Stomach (tissue), 9 donors: ENCODE measurements around the gene SESTD1. TPM values are rescaled to one million over a fixed set of nuclear protein-coding genes. Genes with fewer than 3 reads are reported as not detected.

Source experiments
- DNase-seq, 2 donors: peaks; one replicate each; pipeline versions ENCODE4 v3.0.0 to v3.0.0-alpha.2; 2013 to 2019
- H3K27ac ChIP-seq, 5 donors: fragments of 200-600 bp in 4 of 5; sonication (generic) in 4 of 5; one replicate each; pipeline ENCODE4 v1.5.1; 2013 to 2019; ENCODE audit warnings: mild to moderate bottlenecking in 1 of 5, moderate library complexity in 1 of 5
- H3K27me3 ChIP-seq, 3 donors: fragments of 200-600 bp; sonication (generic); one replicate each; pipeline ENCODE4 v1.5.1; 2017 to 2019; ENCODE audit warnings: mixed run types in 1 of 3
- H3K36me3 ChIP-seq, 4 donors: fragments of 200-600 bp; sonication (generic); 1 replicate in 3 of 4; 2 replicates in 1 of 4; pipeline ENCODE4 v1.5.1; 2016 to 2019
- H3K4me1 ChIP-seq, 4 donors: fragments of 200-600 bp; sonication (generic); one replicate each; pipeline ENCODE4 v1.5.1; 2016 to 2019
- H3K4me3 ChIP-seq, 4 donors: fragments of 200-600 bp; sonication (generic) in 3 of 4; one replicate each; pipeline ENCODE4 v1.5.1; 2016 to 2019; ENCODE audit warnings: mild to moderate bottlenecking in 1 of 4
- H3K9me3 ChIP-seq, 4 donors: fragments of 200-600 bp; sonication (generic); one replicate each; pipeline ENCODE4 v1.5.1; 2016 to 2019
- CTCF ChIP-seq, 7 experiments: fragments of 450-650 bp in 4 of 7; fragments of 200-600 bp in 3 of 7; sonication (generic) in 3 of 7; IDR thresholded peaks; one replicate each; pipeline ENCODE4 v1.5.1; 2016 to 2019; ENCODE audit warnings: antibody characterized with exemption in 7 of 7, control low read depth in 2 of 7, mild to moderate bottlenecking in 1 of 7
- EP300 ChIP-seq: sonication (generic); formaldehyde crosslinking; IDR thresholded peaks from one replicate; pipeline ENCODE4 v1.6.1; 2017; ENCODE audit warnings: antibody characterized with exemption
- POLR2A ChIP-seq, 4 donors: fragments of 450-650 bp; IDR thresholded peaks; one replicate each; pipeline ENCODE4 v1.6.1; 2016; ENCODE audit warnings: antibody characterized with exemption in 4 of 4, control low read depth in 2 of 4, mild to moderate bottlenecking in 1 of 4, moderate library complexity in 1 of 4
- POLR2AphosphoS5 ChIP-seq, 3 donors: sonication (generic); formaldehyde crosslinking; IDR thresholded peaks; one replicate each; pipeline ENCODE4 v1.6.1; 2016; ENCODE audit warnings: antibody characterized with exemption in 3 of 3
- WGBS, 5 donors: extraction: QIAGEN DNeasy Blood & Tissue Kit in 3 of 5; methylation state at CpG; one replicate each; pipeline versions ENCODE4 v1.1.5 to v1.1.7; 2013 to 2018; 5-methylcytosine and 5-hydroxymethylcytosine counted together
- intact Hi-C: fragments of 100-400 bp; cut with DNase I; formaldehyde crosslinking; loops from one replicate; pipeline ENCODE4 v1.15.1; 2023; ENCODE audit warnings: low total_unique reads
- polyA plus RNA-seq, 3 donors: library from polyadenylated mRNA; stranded (reverse); fragments of 200-250 nt; gene quantifications; one replicate each; pipeline ENCODE4 v1.2.3, GENCODE V29; 2013
- total RNA-seq, 5 donors: library from RNA; depleted of rRNA; stranded (reverse); fragments of >200 nt; gene quantifications; one replicate each; pipeline versions ENCODE4 v1.1.0 to v1.2.3, GENCODE V29; 2014 to 2016
- donor health status: healthy with polysubstance abuse.
- donor health status: Bipolar disorder and iron deficiency.
- donor health status: healthy.

Gene SESTD1
- total and polyA plus RNA-seq, 8 donors, result 7.4 to 159 (median 26.2) TPM

- TF ChIP-seq CTCF (IDR thresholded peaks at IDR 0.05), result no peak
- TF ChIP-seq POLR2AphosphoS5 (IDR thresholded peaks at IDR 0.05), result no peak
- no peak for TF ChIP-seq EP300
- TF ChIP-seq POLR2A (IDR thresholded peaks at IDR 0.05), result no peak
- intact Hi-C loops, result no loop called here
- H3K27ac ChIP-seq, result no peak overlapping the region
- DNase-seq, result no peak
- H3K9me3 ChIP-seq, result no peaks in the 10 kb centered on the region
- no peak overlapping the region for H3K4me3 ChIP-seq
- 77 to 95% (median 90%) methylated on average over 1 of the region's 1 CpG for WGBS, 5 donors
- no peaks in the 10 kb centered on the region for H3K4me1 ChIP-seq
- H3K27me3 ChIP-seq, result no peaks in the 10 kb centered on the region
- H3K36me3 ChIP-seq, result peaks cover 0 to 43% (median 27%) of the 10 kb centered on the region in 4 donors
Measured at GRCh38 chr2:179170901-179171300, 93.7 kb downstream of the SESTD1 start.

- no peak for TF ChIP-seq POLR2AphosphoS5 (IDR thresholded peaks at IDR 0.05)
- no peak for TF ChIP-seq CTCF (IDR thresholded peaks at IDR 0.05)
- TF ChIP-seq POLR2A (IDR thresholded peaks at IDR 0.05), result no peak
- TF ChIP-seq EP300, result no peak
- H3K27me3 ChIP-seq, result no peaks in the 10 kb centered on the region
- WGBS, 5 donors, result 89 to 96% (median 95%) methylated on average over 3 of the region's 3 CpGs
- H3K9me3 ChIP-seq, result no peaks in the 10 kb centered on the region
- H3K4me1 ChIP-seq, result no peaks in the 10 kb centered on the region
- no peak overlapping the region for H3K27ac ChIP-seq
- H3K36me3 ChIP-seq, result peaks cover 0 to 44% (median 22%) of the 10 kb centered on the region in 4 donors
- intact Hi-C loops, result no loop called here
- H3K4me3 ChIP-seq, result no peak overlapping the region
- no peak for DNase-seq
Measured at GRCh38 chr2:179165356-179166000, 99.2 kb downstream of the SESTD1 start.

- TF ChIP-seq EP300 (no peak), POLR2A (IDR thresholded peaks at IDR 0.05) (no peak)
- DNase-seq, result no peak
- Histone ChIP-seq H3K27ac (no peak overlapping the region), H3K4me3 (no peak overlapping the region), H3K9me3 (no peaks in the 10 kb centered on the region), H3K36me3 (peaks cover 4 to 70% (median 63%) of the 10 kb centered on the region in 4 donors), H3K4me1 (no peaks in the 10 kb centered on the region), H3K27me3 (no peaks in the 10 kb centered on the region)
- WGBS, 5 donors, result 55 to 100% (median 97%) methylated on average over 1 of the region's 1 CpG
- intact Hi-C loops, result no loop called here
Measured at GRCh38 chr2:179141206-179141605, 123.4 kb downstream of the SESTD1 start.

- Histone ChIP-seq H3K36me3 (peaks cover 4 to 64% (median 57%) of the 10 kb centered on the region in 4 donors), H3K9me3 (no peaks in the 10 kb centered on the region), H3K27me3 (no peaks in the 10 kb centered on the region), H3K27ac (no peak overlapping the region), H3K4me1 (no peaks in the 10 kb centered on the region), H3K4me3 (no peak overlapping the region)
- no peak for DNase-seq
- WGBS, 5 donors, result 88 to 98% (median 93%) methylated on average over 4 of the region's 4 CpGs
- intact Hi-C loops, result no loop called here
- TF ChIP-seq POLR2AphosphoS5 (IDR thresholded peaks at IDR 0.05) (no peak), CTCF (IDR thresholded peaks at IDR 0.05) (no peak), POLR2A (IDR thresholded peaks at IDR 0.05) (no peak), EP300 (no peak)
Measured at GRCh38 chr2:179140571-179140970, 124.1 kb downstream of the SESTD1 start.

- Histone ChIP-seq H3K27me3 (no peaks in the 10 kb centered on the region), H3K4me1 (no peaks in the 10 kb centered on the region), H3K36me3 (peaks cover 4 to 60% (median 53%) of the 10 kb centered on the region in 4 donors), H3K4me3 (no peak overlapping the region), H3K27ac (no peak overlapping the region), H3K9me3 (no peaks in the 10 kb centered on the region)
- WGBS, 5 donors, result 88 to 95% (median 89%) methylated on average over 4 of the region's 4 CpGs
- intact Hi-C loops, result no loop called here
- TF ChIP-seq CTCF (IDR thresholded peaks at IDR 0.05), result no peak
- no peak for TF ChIP-seq POLR2AphosphoS5 (IDR thresholded peaks at IDR 0.05)
- no peak for TF ChIP-seq EP300
- TF ChIP-seq POLR2A (IDR thresholded peaks at IDR 0.05), result no peak
- DNase-seq, result no peak
Measured at GRCh38 chr2:179139506-179139905, 125.1 kb downstream of the SESTD1 start.
